Kidney epithelial cell (primary cell): ENCODE results near the gene CYP2B6. TPM values are rescaled to one million over a fixed set of nuclear protein-coding genes. Genes with fewer than 3 reads are reported as not detected.
"Not testable (repeated sequence)": the region's sequence is repeated elsewhere in the genome, so short reads cannot be mapped to it uniquely, and the experiment has no call there.

Experiments used
- DNase-seq: peaks from one replicate; pipeline ENCODE4 v3.0.0-alpha.2; 2010; ENCODE audit warnings: low read depth
- H3K27me3 ChIP-seq: 2 replicates; pipeline ENCODE4 v1.6.0; 2011; ENCODE audit warnings: low read length; ENCODE audit not compliant: control insufficient read depth, insufficient read depth
- H3K36me3 ChIP-seq: 2 replicates; pipeline ENCODE4 v1.5.1; 2011; ENCODE audit warnings: low read length; ENCODE audit not compliant: control insufficient read depth, insufficient read depth
- H3K4me3 ChIP-seq: 2 replicates; pipeline ENCODE4 v1.5.1; 2011; ENCODE audit warnings: low read depth, mild to moderate bottlenecking, control low read depth, low read length
- total RNA-seq: library from RNA; depleted of rRNA; stranded (reverse); fragments of >200 nt; gene quantifications from 2 replicates; pipeline ENCODE4 v1.2.3, GENCODE V29; 2015
- TF ChIP-seq, protein P1 (sequence below): IDR thresholded peaks from 2 replicates; pipeline ENCODE4 v1.5.1; 2011; ENCODE audit warnings: mild to moderate bottlenecking, moderate library complexity, low read length, control low read depth, inconsistent platforms; ENCODE audit not compliant: insufficient read depth, poor library complexity, severe bottlenecking

Gene CYP2B6
- total RNA-seq, 1 donor from 2014 or later = 0.13 TPM

DNA sequence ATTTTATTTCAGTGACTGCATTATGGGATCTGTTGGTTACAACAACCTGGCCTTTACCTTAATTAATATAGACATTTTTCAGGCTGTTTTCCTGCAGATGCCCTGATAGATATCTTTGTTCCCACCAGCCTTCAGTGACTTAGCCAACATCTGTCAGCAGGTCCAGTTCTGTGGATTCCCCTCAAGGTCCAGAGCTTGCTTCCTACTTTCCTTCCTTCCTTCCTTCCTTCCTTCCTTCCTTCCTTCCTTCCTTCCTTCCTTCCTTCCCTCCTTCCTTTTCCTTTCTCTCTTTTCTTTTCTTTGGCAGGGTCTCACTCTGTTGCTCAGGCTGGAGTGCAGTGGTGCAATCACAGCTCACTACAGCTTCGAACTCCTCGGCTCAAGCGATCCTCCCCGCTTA is 14.4 kb upstream of the CYP2B6 start:
- Histone ChIP-seq H3K27me3 (no peaks in the 10 kb centered on the region), H3K4me3 (no peak overlapping the region), H3K36me3 (no peaks in the 10 kb centered on the region)
- no peak for DNase-seq
- TF ChIP-seq, protein P1, sequence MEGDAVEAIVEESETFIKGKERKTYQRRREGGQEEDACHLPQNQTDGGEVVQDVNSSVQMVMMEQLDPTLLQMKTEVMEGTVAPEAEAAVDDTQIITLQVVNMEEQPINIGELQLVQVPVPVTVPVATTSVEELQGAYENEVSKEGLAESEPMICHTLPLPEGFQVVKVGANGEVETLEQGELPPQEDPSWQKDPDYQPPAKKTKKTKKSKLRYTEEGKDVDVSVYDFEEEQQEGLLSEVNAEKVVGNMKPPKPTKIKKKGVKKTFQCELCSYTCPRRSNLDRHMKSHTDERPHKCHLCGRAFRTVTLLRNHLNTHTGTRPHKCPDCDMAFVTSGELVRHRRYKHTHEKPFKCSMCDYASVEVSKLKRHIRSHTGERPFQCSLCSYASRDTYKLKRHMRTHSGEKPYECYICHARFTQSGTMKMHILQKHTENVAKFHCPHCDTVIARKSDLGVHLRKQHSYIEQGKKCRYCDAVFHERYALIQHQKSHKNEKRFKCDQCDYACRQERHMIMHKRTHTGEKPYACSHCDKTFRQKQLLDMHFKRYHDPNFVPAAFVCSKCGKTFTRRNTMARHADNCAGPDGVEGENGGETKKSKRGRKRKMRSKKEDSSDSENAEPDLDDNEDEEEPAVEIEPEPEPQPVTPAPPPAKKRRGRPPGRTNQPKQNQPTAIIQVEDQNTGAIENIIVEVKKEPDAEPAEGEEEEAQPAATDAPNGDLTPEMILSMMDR = no peak

DNA sequence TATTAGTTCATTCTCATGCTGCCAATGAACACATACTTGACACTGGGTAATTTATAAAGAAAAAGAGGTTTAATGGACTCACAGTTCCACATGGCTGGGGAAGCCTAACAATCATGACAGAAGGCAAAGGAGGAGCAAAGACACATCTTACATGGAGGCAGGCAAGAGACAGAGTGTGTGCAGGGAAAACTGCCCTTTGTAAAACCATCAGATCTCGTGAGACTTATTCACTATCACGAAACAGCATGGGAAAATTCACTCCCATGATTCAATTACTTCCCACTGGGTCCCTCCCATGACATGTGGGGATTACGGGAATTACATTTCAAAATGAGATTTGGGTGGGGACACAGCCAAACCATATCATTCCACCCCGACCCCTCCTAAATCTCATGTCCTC is 11.3 kb upstream of the CYP2B6 start:
- not testable (repeated sequence) for DNase-seq, H3K4me3 ChIP-seq, H3K27me3 ChIP-seq, H3K36me3 ChIP-seq

DNA sequence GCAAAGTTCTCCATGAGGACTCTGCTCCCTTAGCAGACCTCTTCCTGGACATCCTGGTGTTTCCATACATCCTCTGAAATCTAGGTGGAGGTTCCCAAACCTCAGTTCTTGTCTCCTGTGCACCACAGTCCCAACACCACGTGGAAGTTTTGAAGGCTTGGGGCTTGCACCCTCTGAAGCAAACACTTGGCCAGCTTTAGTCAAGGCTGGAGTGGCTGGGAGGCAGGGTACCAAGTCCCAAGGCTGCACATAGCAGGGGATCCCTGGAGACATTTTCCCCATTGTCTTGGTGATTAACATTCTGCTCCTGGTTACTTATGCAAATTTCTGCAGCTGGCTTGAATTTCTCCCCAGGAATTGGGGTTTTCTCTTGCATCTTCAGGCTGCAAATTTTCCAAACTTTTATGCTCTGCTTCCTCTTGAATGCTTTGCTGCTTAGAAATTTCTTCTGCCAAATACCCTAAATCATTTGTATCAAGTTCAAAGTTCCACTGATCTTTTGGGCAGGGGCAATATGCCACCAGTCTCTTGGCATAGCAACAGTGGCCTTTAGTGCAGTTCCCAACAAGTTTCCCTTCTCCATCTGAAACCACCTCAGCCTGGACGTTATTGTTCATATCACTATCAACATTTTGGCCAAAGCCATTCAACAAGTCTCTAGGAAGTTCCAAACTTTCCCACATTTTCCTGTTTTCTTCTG is 10.2 kb upstream of the CYP2B6 start:
- not testable (repeated sequence) for H3K27me3 ChIP-seq

DNA sequence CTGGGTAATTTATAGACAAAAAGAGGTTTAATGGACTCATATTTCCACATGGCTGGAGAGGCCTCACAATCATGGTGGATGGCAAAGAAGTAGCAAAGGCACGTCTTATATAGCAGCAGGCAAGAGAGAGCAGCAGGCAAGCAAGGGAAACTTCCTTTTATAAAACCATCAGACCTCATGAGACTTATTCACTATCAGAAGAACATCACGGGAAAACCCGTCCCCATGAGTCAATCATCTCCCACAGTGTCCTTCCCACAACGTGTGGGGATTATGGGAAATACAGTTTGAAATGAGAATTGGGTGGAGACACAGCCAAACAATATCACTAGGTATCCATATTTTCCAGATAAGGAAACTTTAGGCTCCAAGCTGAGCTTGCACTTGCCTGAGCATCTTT is 9.5 kb upstream of the CYP2B6 start:
- DNase-seq = no peak
- TF ChIP-seq, protein P1 = no peak

More for the DNA sequence above, 10.2 kb upstream of the CYP2B6 start:
- H3K4me3 ChIP-seq, DNase-seq, H3K36me3 ChIP-seq: not testable (repeated sequence)

DNA sequence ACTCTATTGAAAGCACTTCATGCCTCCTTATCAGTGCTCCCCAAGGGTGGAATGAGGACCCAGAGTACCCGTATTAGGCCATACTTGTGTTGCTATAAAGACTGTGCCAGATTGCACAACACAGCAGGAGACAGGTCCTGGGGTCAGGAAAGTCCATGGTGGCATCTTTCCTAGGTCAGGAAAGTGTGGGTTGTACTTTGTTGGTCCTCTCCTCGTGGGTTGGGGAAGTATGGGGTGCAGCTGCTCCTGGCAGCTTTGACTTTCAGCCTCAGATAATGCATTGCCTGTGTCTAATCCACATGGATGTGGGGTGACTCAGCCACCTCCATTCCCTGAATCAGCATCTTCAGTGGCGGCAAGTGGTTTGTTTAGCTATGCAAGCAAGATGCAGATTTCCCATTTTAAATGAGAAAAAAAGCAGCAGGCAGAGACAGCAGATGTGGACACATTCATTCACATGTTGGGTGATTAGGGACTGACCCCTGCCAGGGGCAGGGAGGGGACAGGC is 8.4 kb upstream of the CYP2B6 start:
- TF ChIP-seq, protein P1 = no peak
- Histone ChIP-seq H3K4me3 (no peak overlapping the region), H3K36me3 (no peaks in the 10 kb centered on the region), H3K27me3 (no peaks in the 10 kb centered on the region)
- no peak for DNase-seq

More for the DNA sequence above, 9.5 kb upstream of the CYP2B6 start:
- Histone ChIP-seq H3K27me3 (no peaks in the 10 kb centered on the region), H3K36me3 (no peaks in the 10 kb centered on the region), H3K4me3 (no peak overlapping the region)

DNA sequence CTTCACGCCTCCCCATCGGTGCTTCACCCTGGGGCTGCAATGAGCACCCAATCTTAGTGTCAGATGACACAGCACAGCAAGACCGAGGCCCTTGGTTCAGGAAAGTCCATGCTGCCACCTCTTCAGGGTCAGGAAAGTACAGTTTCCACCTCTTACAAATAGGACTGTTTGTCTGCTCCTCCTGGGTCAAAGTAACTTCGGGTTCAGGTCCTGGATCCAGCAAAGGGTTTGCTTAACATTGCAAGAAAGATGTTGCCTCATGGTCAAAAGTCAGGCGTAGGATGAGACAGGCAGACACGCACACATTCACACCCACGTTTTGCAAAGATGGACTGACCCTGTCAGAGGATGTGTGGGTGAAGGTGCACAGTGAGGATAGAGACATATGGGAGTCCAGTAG is 1.6 kb upstream of the CYP2B6 start:
- no peaks in the 10 kb centered on the region for H3K36me3 ChIP-seq
- no peaks in the 10 kb centered on the region for H3K27me3 ChIP-seq
- H3K4me3 ChIP-seq = no peak overlapping the region
- no peak for DNase-seq
- TF ChIP-seq, protein P1 = no peak

DNA sequence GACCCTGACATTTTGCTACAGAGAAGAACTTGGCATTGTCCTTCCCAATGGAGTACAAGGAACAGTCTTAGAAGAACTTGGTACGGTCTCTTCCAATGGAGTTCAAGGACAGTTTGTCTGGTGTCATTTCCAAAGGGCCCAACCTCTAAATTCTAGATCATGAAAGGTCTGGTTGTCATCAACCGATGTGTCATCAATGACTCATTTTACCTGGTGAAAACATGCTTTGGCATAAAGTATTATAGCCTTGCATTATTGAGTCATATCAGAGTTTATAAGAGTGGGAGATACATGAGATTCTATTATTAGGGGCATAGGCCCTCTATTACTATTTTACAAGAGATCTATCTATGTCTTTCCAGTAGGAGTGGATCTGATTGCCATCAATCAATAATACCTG is 4.3 kb downstream of the CYP2B6 start:
- TF ChIP-seq, protein P1 = no peak
- no peak overlapping the region for H3K4me3 ChIP-seq
- no peaks in the 10 kb centered on the region for H3K27me3 ChIP-seq
- no peaks in the 10 kb centered on the region for H3K36me3 ChIP-seq
- DNase-seq = no peak

DNA sequence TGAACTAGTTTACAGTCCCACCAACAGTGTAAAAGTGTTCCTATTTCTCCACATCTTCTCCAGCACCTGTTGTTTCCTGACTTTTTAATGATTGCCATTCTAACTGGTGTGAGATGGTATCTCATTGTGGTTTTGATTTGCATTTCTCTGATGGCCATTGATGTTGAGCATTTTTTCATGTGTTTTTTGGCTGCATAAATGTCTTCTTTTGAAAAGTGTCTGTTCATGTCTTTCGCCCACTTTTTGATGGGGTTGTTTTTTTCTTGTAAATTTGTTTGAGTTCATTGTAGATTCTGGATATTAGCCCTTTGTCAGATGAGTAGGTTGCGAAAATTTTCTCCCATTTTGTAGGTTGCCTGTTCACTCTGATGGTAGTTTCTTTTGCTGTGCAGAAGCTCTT is 7.9 kb downstream of the CYP2B6 start:
- H3K27me3 ChIP-seq, H3K4me3 ChIP-seq, DNase-seq, H3K36me3 ChIP-seq: not testable (repeated sequence)
